GM12874 (cell line): Measurements from ENCODE around the gene HNRNPLL.

Experiments
- TF ChIP-seq, protein P1 (sequence below): IDR thresholded peaks from 2 replicates; pipeline ENCODE4 v1.5.1; 2011; ENCODE audit warnings: low read depth, mild to moderate bottlenecking, control low read depth, low read length, moderate library complexity; ENCODE audit not compliant: insufficient read depth

HNRNPLL gene

DNA sequence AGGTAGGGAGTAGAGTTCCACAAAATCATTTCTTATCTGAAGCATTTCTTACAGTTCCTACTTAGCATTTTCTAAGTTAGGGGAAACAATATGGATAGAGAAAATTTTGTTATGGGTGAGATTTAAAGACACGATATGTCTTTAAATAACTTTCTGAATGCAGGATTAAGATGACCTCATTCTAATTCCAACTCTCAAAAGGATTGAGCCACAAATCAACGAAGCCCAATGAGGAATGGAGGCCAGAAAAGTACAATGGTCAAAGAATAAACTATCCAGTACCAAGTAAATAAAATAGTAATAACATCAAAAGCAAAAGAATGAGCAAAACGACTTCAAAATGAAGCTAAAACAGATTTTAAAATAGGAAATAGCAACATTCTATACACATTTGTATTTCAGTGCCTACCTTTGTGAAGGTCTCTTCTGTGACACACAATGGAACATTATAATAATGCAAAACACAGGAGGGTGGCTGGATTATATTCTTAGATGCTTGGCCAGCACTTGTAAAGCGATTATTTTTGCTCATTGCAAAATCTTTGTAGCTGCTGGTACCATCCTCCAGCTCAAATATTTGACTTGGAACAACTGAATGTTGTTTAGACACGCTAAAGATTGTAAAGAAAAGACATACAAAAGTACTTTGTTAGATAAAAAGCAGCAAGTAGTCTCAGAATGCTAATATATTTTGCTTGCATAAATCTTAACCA is 33.8 kb downstream of the HNRNPLL start:
- TF ChIP-seq, protein P1, sequence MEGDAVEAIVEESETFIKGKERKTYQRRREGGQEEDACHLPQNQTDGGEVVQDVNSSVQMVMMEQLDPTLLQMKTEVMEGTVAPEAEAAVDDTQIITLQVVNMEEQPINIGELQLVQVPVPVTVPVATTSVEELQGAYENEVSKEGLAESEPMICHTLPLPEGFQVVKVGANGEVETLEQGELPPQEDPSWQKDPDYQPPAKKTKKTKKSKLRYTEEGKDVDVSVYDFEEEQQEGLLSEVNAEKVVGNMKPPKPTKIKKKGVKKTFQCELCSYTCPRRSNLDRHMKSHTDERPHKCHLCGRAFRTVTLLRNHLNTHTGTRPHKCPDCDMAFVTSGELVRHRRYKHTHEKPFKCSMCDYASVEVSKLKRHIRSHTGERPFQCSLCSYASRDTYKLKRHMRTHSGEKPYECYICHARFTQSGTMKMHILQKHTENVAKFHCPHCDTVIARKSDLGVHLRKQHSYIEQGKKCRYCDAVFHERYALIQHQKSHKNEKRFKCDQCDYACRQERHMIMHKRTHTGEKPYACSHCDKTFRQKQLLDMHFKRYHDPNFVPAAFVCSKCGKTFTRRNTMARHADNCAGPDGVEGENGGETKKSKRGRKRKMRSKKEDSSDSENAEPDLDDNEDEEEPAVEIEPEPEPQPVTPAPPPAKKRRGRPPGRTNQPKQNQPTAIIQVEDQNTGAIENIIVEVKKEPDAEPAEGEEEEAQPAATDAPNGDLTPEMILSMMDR, result no peak

DNA sequence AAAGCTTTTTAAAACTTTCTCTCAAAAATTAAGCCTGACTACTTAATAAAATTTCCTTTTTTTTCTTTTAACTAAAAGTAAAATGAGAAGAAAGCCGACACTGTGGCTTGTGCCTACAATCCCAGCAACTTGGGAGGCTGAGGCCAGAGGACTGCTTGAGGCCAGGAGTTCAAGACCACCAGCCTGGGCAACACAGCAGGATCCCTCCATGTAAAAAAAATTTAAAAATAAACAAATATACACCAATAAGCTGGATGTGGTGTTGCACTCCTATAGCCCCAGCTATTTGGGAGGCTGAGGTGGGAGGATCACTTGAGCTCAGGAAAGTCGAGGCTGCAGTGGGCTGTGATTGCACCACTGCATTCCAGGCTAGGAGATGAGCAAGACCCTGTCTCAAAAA is 37.4 kb downstream of the HNRNPLL start:
- TF ChIP-seq, protein P1, result no peak

DNA sequence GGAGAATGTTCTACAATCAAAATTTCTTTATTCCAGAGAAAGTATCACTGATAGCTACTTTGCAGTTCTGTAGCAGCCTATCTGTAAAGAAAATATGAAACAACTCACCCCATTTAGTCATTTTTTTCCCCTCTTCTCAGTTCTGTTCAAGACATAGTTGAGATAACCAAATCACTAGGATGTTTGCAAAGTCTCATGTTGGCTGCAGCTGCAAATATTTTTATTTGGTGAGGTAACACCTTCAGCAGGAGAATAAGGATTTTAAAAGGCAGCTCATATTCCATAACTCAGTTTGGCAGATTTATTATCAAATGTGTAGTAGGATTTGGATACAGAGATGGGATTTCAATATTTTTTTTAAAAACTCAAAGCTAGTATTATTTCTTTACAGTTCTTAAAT is 41.0 kb downstream of the HNRNPLL start:
- TF ChIP-seq, protein P1, result no peak

DNA sequence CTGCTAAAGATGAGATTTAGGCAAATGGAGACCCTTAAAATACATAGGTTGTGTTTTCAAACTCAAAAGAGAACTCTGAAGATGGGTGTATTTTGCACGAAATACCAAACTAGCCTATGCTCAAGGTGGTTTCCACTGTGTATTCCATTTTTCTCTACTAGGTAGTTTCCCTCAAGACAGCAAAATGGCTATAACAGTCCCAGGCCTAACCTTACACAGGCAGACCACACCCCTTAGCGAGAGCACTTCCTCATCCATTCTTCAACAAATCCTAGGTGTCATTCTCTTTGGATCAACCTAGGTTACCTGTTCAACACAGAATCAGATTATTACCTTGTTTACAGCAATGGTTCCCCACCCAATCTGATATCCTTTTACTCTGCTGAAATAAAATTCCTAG is 42.6 kb downstream of the HNRNPLL start:
- TF ChIP-seq, protein P1, result no peak

DNA sequence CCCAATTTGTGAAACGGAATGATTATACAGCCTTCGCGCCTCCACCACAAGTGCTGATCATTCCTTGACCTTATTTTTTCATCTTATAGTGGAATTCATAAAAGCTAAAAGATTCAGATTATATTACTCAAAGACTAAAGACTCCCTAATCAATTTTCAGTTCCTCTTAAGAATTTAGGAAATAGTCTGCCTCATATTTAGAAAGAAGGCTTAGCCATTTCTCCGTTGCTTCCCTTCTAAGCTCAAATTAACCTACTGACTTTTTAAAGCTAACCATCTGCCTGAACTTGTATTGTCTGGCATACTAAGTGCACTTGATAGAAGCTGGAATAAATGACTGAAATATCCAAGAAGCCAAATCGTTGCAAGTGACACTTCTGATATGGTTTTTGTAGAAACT is 44.7 kb downstream of the HNRNPLL start:
- TF ChIP-seq, protein P1, result no peak

DNA sequence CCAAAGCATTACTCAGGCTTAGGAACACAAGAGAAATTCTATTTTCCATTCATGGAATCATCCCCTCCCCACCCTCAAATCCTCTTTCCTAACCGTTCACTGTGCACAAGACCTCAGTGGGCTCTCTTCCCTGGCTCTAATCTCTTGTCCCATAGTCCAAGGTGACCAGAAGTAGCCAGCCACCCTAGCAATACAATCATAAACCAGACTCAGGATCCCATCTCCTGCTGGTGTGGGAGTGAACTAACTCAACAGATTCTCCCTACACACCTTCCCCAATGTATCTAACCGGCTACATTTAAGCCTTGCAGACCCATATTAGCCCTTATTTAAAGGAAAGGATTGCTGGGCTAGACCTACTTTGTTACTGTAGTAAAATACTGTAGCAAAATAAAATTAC is 45.5 kb downstream of the HNRNPLL start:
- TF ChIP-seq, protein P1, result no peak

DNA sequence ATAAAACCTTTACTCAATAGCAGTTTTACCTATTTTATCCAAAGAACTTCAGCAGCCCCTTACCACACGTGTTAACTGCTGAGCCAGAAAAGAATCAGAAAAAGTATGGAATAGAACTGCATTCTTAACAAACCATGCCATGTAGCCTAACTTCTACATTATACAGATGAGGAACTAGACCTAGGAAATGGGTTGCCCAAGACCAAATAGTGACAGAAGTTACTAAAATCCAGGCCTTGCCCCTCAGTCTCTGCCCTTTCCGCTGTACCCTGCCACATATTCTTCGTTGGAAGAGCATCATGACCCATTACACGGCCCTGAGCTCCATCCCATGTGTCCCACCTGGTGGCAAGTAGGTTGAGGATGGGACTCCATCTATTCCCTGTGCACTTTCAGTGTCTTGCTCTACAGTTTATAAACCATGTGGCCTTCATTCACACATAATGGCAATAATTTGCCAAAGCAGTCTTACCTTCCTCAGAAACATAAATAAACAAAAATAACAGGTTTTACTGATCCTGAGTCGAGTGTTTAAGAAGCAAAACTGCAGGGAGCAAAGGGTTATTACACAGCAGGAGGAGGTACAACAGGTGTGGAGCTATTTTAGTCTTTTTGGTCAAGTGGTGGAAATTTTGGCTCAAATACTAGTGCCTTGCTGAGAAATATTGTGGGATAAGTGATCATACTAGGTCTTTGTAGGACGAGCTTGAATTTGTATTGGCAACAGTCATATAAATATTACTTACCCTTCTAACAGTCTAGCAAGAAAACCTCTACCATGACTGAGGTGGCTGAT is 46.5 kb downstream of the HNRNPLL start:
- TF ChIP-seq, protein P1, result no peak
